HL-60 (cell line): ENCODE results near the gene SMIM10.

Experiments used
- GABPA ChIP-seq: IDR thresholded peaks from 2 replicates; pipeline ENCODE4 v1.6.1; 2012; ENCODE audit warnings: low read depth
- POLR2AphosphoS5 ChIP-seq: IDR thresholded peaks from 2 replicates; pipeline ENCODE4 v1.6.1; 2012; ENCODE audit warnings: low read depth
- TF ChIP-seq, protein P1 (sequence below): IDR thresholded peaks from one replicate; pipeline ENCODE4 v1.5.1; 2011; ENCODE audit warnings: low read length, control low read depth, inconsistent platforms; ENCODE audit not compliant: insufficient read depth
- TF ChIP-seq, protein P2 (sequence below): IDR thresholded peaks from 2 replicates; pipeline ENCODE4 v1.6.1; 2012; ENCODE audit warnings: low read depth; ENCODE audit not compliant: insufficient replicate concordance

DNA sequence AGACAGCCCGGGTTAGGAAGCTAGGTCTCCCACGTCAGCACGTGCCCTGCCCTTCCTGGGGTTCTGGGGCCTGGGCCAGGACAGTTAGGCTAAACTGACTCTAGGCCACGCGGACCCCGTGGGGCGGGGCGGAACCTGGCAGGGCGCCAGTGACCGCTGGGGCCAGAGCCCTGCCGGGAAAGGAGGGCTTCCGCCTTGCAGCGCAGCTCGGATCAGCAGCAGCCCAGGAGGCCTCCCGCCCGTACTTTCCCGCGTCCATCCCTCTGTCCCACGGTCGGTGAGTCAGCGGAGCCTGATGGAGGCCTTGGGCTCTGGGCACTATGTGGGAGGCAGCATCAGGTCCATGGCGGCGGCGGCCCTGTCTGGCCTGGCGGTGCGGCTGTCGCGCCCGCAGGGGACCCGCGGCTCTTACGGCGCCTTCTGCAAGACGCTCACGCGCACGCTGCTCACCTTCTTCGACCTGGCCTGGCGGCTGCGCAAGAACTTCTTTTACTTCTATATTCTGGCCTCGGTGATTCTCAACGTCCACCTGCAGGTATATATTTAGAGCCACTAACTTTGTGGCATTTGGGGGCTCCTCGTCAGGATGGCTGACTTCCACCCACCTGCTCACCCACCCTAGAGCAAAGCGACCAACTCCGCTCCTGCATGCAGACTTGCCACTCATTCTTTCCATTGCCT lies at the start of gene SMIM10:
- TF ChIP-seq, protein P1, sequence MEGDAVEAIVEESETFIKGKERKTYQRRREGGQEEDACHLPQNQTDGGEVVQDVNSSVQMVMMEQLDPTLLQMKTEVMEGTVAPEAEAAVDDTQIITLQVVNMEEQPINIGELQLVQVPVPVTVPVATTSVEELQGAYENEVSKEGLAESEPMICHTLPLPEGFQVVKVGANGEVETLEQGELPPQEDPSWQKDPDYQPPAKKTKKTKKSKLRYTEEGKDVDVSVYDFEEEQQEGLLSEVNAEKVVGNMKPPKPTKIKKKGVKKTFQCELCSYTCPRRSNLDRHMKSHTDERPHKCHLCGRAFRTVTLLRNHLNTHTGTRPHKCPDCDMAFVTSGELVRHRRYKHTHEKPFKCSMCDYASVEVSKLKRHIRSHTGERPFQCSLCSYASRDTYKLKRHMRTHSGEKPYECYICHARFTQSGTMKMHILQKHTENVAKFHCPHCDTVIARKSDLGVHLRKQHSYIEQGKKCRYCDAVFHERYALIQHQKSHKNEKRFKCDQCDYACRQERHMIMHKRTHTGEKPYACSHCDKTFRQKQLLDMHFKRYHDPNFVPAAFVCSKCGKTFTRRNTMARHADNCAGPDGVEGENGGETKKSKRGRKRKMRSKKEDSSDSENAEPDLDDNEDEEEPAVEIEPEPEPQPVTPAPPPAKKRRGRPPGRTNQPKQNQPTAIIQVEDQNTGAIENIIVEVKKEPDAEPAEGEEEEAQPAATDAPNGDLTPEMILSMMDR = no peak
- TF ChIP-seq POLR2AphosphoS5 (peak; percentile 59; the same call in 1 of the 2 replicates), GABPA (no peak)
- TF ChIP-seq, protein P2, sequence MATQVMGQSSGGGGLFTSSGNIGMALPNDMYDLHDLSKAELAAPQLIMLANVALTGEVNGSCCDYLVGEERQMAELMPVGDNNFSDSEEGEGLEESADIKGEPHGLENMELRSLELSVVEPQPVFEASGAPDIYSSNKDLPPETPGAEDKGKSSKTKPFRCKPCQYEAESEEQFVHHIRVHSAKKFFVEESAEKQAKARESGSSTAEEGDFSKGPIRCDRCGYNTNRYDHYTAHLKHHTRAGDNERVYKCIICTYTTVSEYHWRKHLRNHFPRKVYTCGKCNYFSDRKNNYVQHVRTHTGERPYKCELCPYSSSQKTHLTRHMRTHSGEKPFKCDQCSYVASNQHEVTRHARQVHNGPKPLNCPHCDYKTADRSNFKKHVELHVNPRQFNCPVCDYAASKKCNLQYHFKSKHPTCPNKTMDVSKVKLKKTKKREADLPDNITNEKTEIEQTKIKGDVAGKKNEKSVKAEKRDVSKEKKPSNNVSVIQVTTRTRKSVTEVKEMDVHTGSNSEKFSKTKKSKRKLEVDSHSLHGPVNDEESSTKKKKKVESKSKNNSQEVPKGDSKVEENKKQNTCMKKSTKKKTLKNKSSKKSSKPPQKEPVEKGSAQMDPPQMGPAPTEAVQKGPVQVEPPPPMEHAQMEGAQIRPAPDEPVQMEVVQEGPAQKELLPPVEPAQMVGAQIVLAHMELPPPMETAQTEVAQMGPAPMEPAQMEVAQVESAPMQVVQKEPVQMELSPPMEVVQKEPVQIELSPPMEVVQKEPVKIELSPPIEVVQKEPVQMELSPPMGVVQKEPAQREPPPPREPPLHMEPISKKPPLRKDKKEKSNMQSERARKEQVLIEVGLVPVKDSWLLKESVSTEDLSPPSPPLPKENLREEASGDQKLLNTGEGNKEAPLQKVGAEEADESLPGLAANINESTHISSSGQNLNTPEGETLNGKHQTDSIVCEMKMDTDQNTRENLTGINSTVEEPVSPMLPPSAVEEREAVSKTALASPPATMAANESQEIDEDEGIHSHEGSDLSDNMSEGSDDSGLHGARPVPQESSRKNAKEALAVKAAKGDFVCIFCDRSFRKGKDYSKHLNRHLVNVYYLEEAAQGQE = peak; percentile 35
